Mucosa of descending colon (tissue), 3 donors: ENCODE measurements around the gene MYL11. TPM values are rescaled to one million over a fixed set of nuclear protein-coding genes. Genes with fewer than 3 reads are reported as not detected.
"Not testable (repeated sequence)": the region's sequence is repeated elsewhere in the genome, so short reads cannot be mapped to it uniquely, and the experiment has no call there.

Experiments used
- ATAC-seq: fragments of 200-7000 bp; cut with Tn5 transposase; one replicate; pipeline ENCODE4 v1.9.1; 2020; ENCODE audit warnings: mild to moderate bottlenecking, moderate library complexity
- DNase-seq, 3 donors: peaks; one replicate each; pipeline ENCODE4 v3.0.0-alpha.2; 2020
- H3K36me3 ChIP-seq: fragments of 200-600 bp; one replicate; pipeline ENCODE4 v1.8.0; 2021; ENCODE audit warnings: low read depth, mild to moderate bottlenecking
- H3K4me1 ChIP-seq: fragments of 200-600 bp; one replicate; pipeline ENCODE4 v1.8.0; 2021; ENCODE audit warnings: low read depth, mild to moderate bottlenecking
- H3K4me3 ChIP-seq: fragments of 200-600 bp; one replicate; pipeline ENCODE4 v1.8.0; 2021; ENCODE audit warnings: mild to moderate bottlenecking
- H3K9me3 ChIP-seq: fragments of 200-600 bp; one replicate; pipeline ENCODE4 v1.8.0; 2021; ENCODE audit warnings: mild to moderate bottlenecking
- intact Hi-C, 2 donors: fragments of 100-400 bp; cut with DNase I in 1 of 2; cut with micrococcal nuclease in 1 of 2; formaldehyde crosslinking; loops; one replicate each; pipeline versions ENCODE4 v1.11.0 to v1.11.1; 2022; cut with DNase I, micrococcal nuclease
- total RNA-seq, 3 donors: library from RNA; stranded (reverse); fragmentation: NEBNext Ultra II Directional in 2 of 3; extraction: Animal tissue kit (Norgen Biotek cat#: 25700) in 2 of 3; gene quantifications; one replicate each; pipeline versions ENCODE4 v1.2.1 to v1.2.4, GENCODE V29; 2021 to 2023
- TF ChIP-seq, protein P1 (sequence below): fragments of 200-600 bp; IDR thresholded peaks from one replicate; pipeline ENCODE4 v1.8.0; 2022; ENCODE audit warnings: antibody characterized with exemption, mild to moderate bottlenecking
- donor health status: DM: no; HTN: no; CAD: no; lungs with moderate emphysema.
- donor health status: DM: no; HTN: no; CAD: no.
- donor health status: DM: no; HTN: yes; CAD: no.

The MYL11 gene
- total RNA-seq, 3 donors from 2014 or later = 1.1 to 1.6 TPM; not detected in 1

DNA sequence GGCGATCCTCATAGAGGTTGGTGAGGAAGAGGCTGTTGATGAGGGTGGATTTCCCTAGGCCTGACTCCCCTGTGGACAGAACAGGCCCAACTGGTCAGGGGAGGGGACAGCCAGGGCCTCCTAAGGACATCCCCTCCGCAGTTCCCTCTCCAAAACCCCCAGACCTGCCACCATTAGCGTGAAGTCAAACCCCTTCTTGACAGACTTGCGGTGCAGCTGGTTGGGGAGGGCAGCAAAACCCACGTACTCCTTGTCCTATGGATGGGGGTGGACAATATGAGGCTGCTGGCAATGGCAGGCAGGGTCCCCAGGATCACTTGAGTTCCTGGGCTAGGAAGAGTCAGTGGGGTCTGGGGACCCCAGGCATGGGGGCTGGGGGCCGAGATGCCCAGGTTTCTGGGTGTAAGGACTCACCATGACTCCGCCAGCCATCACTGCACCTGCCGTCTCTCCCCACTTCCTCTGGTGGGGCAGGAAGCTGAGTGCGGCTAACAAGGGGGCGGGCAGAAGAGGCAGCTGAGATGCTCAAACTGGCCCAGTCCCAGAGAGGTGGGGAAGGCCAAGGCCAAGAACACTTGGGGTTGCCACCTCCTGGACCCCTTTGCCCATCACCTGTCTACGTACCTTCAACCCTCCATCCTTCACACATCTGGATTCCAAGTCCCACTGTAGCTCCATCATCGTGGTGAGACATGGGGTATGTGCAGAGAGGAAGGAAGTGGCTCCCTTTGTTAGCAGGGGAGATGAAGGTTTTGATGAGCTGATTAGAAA, 7.7 kb downstream of the MYL11 start, which contains the start of gene SEPTIN1:
SEPTIN1 (minus strand) TSS at position 451 of the 771 bp plus-strand sequence; CDS start at position 432, 19 bp downstream.
- peak; percentile 58 to 84 (median 66) for DNase-seq
- TF ChIP-seq, protein P1, sequence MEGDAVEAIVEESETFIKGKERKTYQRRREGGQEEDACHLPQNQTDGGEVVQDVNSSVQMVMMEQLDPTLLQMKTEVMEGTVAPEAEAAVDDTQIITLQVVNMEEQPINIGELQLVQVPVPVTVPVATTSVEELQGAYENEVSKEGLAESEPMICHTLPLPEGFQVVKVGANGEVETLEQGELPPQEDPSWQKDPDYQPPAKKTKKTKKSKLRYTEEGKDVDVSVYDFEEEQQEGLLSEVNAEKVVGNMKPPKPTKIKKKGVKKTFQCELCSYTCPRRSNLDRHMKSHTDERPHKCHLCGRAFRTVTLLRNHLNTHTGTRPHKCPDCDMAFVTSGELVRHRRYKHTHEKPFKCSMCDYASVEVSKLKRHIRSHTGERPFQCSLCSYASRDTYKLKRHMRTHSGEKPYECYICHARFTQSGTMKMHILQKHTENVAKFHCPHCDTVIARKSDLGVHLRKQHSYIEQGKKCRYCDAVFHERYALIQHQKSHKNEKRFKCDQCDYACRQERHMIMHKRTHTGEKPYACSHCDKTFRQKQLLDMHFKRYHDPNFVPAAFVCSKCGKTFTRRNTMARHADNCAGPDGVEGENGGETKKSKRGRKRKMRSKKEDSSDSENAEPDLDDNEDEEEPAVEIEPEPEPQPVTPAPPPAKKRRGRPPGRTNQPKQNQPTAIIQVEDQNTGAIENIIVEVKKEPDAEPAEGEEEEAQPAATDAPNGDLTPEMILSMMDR = no peak
- H3K4me3 ChIP-seq = no peak within 1 kb of the TSS

GRCh38 chr16:30383521-30383920, 8.9 kb downstream of the MYL11 start:
- intact Hi-C loops = no loop called here
- peaks cover 5% of the 10 kb centered on the region for H3K4me1 ChIP-seq
- ATAC-seq (no peak), DNase-seq (no peak)
- TF ChIP-seq, protein P1 = no peak
- no peak overlapping the region for H3K4me3 ChIP-seq
- no peaks in the 10 kb centered on the region for H3K9me3 ChIP-seq
- no peaks in the 10 kb centered on the region for H3K36me3 ChIP-seq

More for the DNA sequence above, 7.7 kb downstream of the MYL11 start, which contains the start of gene SEPTIN1:
- H3K9me3 ChIP-seq = no peaks in the 10 kb centered on the region
- H3K4me1 ChIP-seq = peaks cover 5% of the 10 kb centered on the region
- intact Hi-C loops = no loop called here
- ATAC-seq = peak; percentile 7
- no peaks in the 10 kb centered on the region for H3K36me3 ChIP-seq

GRCh38 chr16:30394592-30395154, 20.1 kb downstream of the MYL11 start:
- Histone ChIP-seq H3K36me3 (no peaks in the 10 kb centered on the region), H3K4me3 (peak overlapping the region; percentile 72), H3K4me1 (peaks cover 13% of the 10 kb centered on the region), H3K9me3 (no peaks in the 10 kb centered on the region)
- TF ChIP-seq, protein P1 = no peak
- DNase-seq = no peak
- ATAC-seq = no peak
- intact Hi-C loops = no loop called here

GRCh38 chr16:30395155-30395991, 20.8 kb downstream of the MYL11 start, which contains the start of gene ZNF48:
Gene ZNF48 (plus strand): TSS chr16:30395420. CDS start chr16:30395795, 375 bp downstream.
- peak within 1 kb of the TSS; percentile 72 for H3K4me3 ChIP-seq
- no peaks in the 10 kb centered on the region for H3K9me3 ChIP-seq
- intact Hi-C loops = no loop called here
- H3K4me1 ChIP-seq = peaks cover 13% of the 10 kb centered on the region
- TF ChIP-seq, protein P1 = peak; percentile 44
- ATAC-seq (peak; percentile 92), DNase-seq (peak; percentile 86 to 90 (median 88))
- H3K36me3 ChIP-seq = no peaks in the 10 kb centered on the region

DNA sequence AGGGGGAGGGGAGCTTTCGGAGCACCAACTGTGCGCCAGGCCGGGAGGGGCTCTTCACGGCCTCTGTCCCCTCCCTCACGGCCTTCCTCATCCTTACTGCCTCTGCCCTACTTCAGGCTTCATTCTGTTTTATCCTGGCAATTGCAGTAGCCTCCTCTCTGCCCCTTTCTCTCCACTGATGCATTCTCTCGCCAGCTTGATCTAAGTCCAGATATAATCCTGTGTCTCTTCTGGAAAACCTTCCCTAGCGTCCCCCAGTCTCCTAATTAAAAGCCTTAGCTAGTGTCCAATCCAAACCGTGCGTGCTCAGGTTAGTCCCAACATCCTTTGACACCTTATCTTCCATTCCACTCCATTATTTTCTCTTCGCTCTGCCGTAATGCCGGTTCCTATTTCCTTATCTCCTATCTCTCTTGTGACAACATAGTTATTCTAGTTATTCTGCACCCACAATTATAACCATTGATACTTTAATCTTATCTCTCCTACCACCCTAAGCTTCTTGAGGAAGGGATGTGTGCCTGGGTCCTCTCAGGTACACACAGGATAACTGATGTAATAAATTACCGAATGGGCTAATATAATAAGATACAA, 21.5 kb downstream of the MYL11 start:
- peak overlapping the region; percentile 72 for H3K4me3 ChIP-seq
- no peaks in the 10 kb centered on the region for H3K36me3 ChIP-seq
- H3K4me1 ChIP-seq = peaks cover 13% of the 10 kb centered on the region
- ATAC-seq (no peak), DNase-seq (no peak)
- intact Hi-C loops = no loop called here
- TF ChIP-seq, protein P1 = no peak
- H3K9me3 ChIP-seq = no peaks in the 10 kb centered on the region

GRCh38 chr16:30396627-30397026, 22.0 kb downstream of the MYL11 start:
- DNase-seq, H3K9me3 ChIP-seq, intact Hi-C loops, H3K36me3 ChIP-seq, H3K4me3 ChIP-seq, ATAC-seq: not testable (repeated sequence)
- H3K4me1 ChIP-seq = peaks cover 13% of the 10 kb centered on the region
